Subcutaneous abdominal adipose tissue (tissue), 5 donors: ENCODE measurements around the gene MOXD1.
"Not testable (repeated sequence)": the region's sequence is repeated elsewhere in the genome, so short reads cannot be mapped to it uniquely, and the experiment has no call there.

Experiments
- H3K27ac ChIP-seq: one replicate; pipeline ENCODE4 v1.7.0; 2013; ENCODE audit warnings: low read depth, mild to moderate bottlenecking, inconsistent platforms, low read length, moderate library complexity
- H3K27me3 ChIP-seq, 5 donors: one replicate each; pipeline ENCODE4 v1.7.0; 2013; ENCODE audit warnings: low read length in 5 of 5, inconsistent platforms in 1 of 5; ENCODE audit not compliant: control insufficient read depth in 5 of 5, insufficient read depth in 4 of 5
- H3K36me3 ChIP-seq, 5 donors: one replicate each; pipeline ENCODE4 v1.7.0; 2013; ENCODE audit warnings: low read length in 5 of 5; ENCODE audit not compliant: control insufficient read depth in 5 of 5, insufficient read depth in 5 of 5
- H3K4me1 ChIP-seq, 5 donors: one replicate each; pipeline ENCODE4 v1.7.0; 2013; ENCODE audit warnings: low read length in 5 of 5, mild to moderate bottlenecking in 3 of 5, moderate library complexity in 1 of 5; ENCODE audit not compliant: control insufficient read depth in 5 of 5, insufficient read depth in 5 of 5
- H3K4me3 ChIP-seq, 5 donors: one replicate each; pipeline ENCODE4 v1.7.0; 2013; ENCODE audit warnings: low read length in 5 of 5, low read depth in 1 of 5
- H3K9ac ChIP-seq, 5 donors: one replicate each; pipeline ENCODE4 v1.7.0; 2013; ENCODE audit warnings: low read length in 5 of 5, mild to moderate bottlenecking in 4 of 5, moderate library complexity in 3 of 5
- H3K9me3 ChIP-seq, 5 donors: one replicate each; pipeline ENCODE4 v1.7.0; 2013; ENCODE audit warnings: low read length in 5 of 5; ENCODE audit not compliant: control insufficient read depth in 5 of 5
- donor health status: healthy.
- donor health status: healthy.
- donor health status: healthy.
- donor health status: healthy.
- donor health status: healthy.

Gene MOXD1

GRCh38 chr6:132270726-132271402, 130.4 kb downstream of the MOXD1 start:
- H3K4me1 ChIP-seq, result peaks cover 0 to 10% (median 2%) of the 10 kb centered on the region in 5 donors
- H3K27ac ChIP-seq, result no peak overlapping the region
- no peak overlapping the region for H3K9ac ChIP-seq
- peaks cover 0 to 3% (median 0%) of the 10 kb centered on the region in 5 donors for H3K27me3 ChIP-seq
- no peak overlapping the region for H3K4me3 ChIP-seq
- no peaks in the 10 kb centered on the region for H3K36me3 ChIP-seq
- no peaks in the 10 kb centered on the region for H3K9me3 ChIP-seq

GRCh38 chr6:132268666-132269065, 132.6 kb downstream of the MOXD1 start:
- H3K4me3 ChIP-seq, H3K27ac ChIP-seq, H3K4me1 ChIP-seq, H3K9ac ChIP-seq, H3K27me3 ChIP-seq, H3K36me3 ChIP-seq, H3K9me3 ChIP-seq: not testable (repeated sequence)

GRCh38 chr6:132268209-132268608, 133.1 kb downstream of the MOXD1 start:
- Histone ChIP-seq H3K27ac (no peak overlapping the region), H3K9ac (no peak overlapping the region), H3K4me3 (no peak overlapping the region), H3K27me3 (no peaks in the 10 kb centered on the region), H3K36me3 (no peaks in the 10 kb centered on the region), H3K4me1 (peaks cover 0 to 10% (median 0%) of the 10 kb centered on the region in 5 donors), H3K9me3 (no peaks in the 10 kb centered on the region)

GRCh38 chr6:132265451-132266097, 135.7 kb downstream of the MOXD1 start:
- H3K4me1 ChIP-seq, result peaks cover 0 to 2% (median 0%) of the 10 kb centered on the region in 5 donors
- no peak overlapping the region for H3K4me3 ChIP-seq
- H3K27me3 ChIP-seq, result no peaks in the 10 kb centered on the region
- H3K9me3 ChIP-seq, result no peaks in the 10 kb centered on the region
- no peak overlapping the region for H3K27ac ChIP-seq
- H3K9ac ChIP-seq, result no peak overlapping the region
- H3K36me3 ChIP-seq, result no peaks in the 10 kb centered on the region

- no peak overlapping the region for H3K27ac ChIP-seq
- H3K9ac ChIP-seq, result no peak overlapping the region
- no peaks in the 10 kb centered on the region for H3K36me3 ChIP-seq
- no peak overlapping the region for H3K4me3 ChIP-seq
- no peaks in the 10 kb centered on the region for H3K4me1 ChIP-seq
- no peaks in the 10 kb centered on the region for H3K9me3 ChIP-seq
- H3K27me3 ChIP-seq, result no peaks in the 10 kb centered on the region
Observed at GRCh38 chr6:132264021-132264500, 137.2 kb downstream of the MOXD1 start.

- no peaks in the 10 kb centered on the region for H3K9me3 ChIP-seq
- H3K4me3 ChIP-seq, result no peak overlapping the region
- H3K27me3 ChIP-seq, result no peaks in the 10 kb centered on the region
- H3K36me3 ChIP-seq, result no peaks in the 10 kb centered on the region
- no peak overlapping the region for H3K27ac ChIP-seq
- H3K9ac ChIP-seq, result no peak overlapping the region
- H3K4me1 ChIP-seq, result no peaks in the 10 kb centered on the region
Observed at GRCh38 chr6:132261354-132261753, 139.9 kb downstream of the MOXD1 start.

- no peak overlapping the region for H3K9ac ChIP-seq
- H3K4me1 ChIP-seq, result no peaks in the 10 kb centered on the region
- no peaks in the 10 kb centered on the region for H3K36me3 ChIP-seq
- H3K4me3 ChIP-seq, result no peak overlapping the region
- H3K27me3 ChIP-seq, result no peaks in the 10 kb centered on the region
- H3K27ac ChIP-seq, result no peak overlapping the region
- no peaks in the 10 kb centered on the region for H3K9me3 ChIP-seq
Observed at GRCh38 chr6:132259070-132259469, 142.2 kb downstream of the MOXD1 start.

- Histone ChIP-seq H3K9ac (no peak overlapping the region), H3K36me3 (no peaks in the 10 kb centered on the region), H3K4me1 (no peaks in the 10 kb centered on the region), H3K27ac (no peak overlapping the region), H3K27me3 (no peaks in the 10 kb centered on the region), H3K9me3 (no peaks in the 10 kb centered on the region), H3K4me3 (no peak overlapping the region)
Observed at GRCh38 chr6:132257561-132257960, 143.7 kb downstream of the MOXD1 start.

GRCh38 chr6:132256457-132256856, 144.8 kb downstream of the MOXD1 start:
- Histone ChIP-seq H3K4me3 (no peak overlapping the region), H3K27me3 (no peaks in the 10 kb centered on the region), H3K9me3 (peaks cover 0 to 4% (median 0%) of the 10 kb centered on the region in 5 donors), H3K27ac (no peak overlapping the region), H3K9ac (no peak overlapping the region), H3K36me3 (no peaks in the 10 kb centered on the region), H3K4me1 (no peaks in the 10 kb centered on the region)

- no peaks in the 10 kb centered on the region for H3K36me3 ChIP-seq
- H3K27ac ChIP-seq, result no peak overlapping the region
Observed at GRCh38 chr6:132253906-132254305, 147.4 kb downstream of the MOXD1 start.

More at GRCh38 chr6:132253906-132254305, 147.4 kb downstream of the MOXD1 start:
- Histone ChIP-seq H3K9ac (no peak overlapping the region), H3K4me3 (no peak overlapping the region), H3K4me1 (no peaks in the 10 kb centered on the region), H3K9me3 (peaks cover 0 to 4% (median 0%) of the 10 kb centered on the region in 5 donors), H3K27me3 (no peaks in the 10 kb centered on the region)
